ENCODE measurements around the gene SIK2.

Gene SIK2

DNA sequence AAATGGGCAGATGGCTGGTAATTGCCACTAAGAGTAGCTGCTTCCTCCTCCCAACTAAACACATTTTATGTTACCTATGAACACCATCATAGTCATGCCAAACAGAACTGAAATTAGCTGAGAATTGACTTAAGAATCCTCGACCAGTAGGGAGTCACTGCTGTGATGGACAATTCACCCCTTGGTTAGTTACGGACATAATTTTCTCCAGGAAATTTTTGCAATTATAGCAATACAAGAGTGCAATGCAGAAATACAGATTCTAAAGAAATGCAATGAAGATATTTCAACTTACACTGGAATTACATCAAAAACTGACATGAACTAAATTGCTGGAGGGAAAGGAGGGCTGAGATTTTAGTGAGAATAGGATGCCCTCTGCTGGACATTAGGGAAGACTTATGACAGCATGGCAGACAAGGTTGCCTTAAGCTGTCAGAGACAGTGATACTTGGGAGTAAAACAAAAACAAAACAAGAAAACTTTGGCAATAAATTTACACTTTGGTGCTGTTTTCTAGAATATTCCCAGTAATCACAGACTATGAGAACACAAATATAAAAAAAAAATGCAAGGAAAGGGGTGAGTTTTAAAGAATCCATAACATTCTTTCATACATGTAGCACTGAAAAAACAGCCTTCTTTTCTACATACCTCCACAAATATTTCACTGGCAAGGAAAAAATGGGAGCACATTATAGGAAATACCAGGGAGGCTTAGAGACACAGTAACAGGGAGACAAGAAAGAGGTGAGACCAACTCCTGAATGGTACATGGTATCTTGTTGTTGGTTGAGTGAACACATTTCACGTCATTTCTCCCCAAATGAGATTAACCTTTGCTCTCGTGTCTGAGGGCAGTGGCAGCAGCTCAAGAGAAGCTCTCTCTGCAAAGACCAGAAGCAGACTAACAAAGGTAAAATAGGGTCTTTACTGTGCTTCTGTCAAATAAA lies 175.1 kb downstream of the SIK2 start:
- peak in 1 of 2 experiments; percentile 44 for DNase-seq (ENCODE audit: low read depth in 1 of 2, low spot score in 1 of 2)
- H3K27me3 ChIP-seq (ENCODE audit: insufficient read depth, poor library complexity, severe bottlenecking), result no peaks in the 10 kb centered on the region
- no peak overlapping the region for H3K27ac ChIP-seq (replicated peaks)
- no peak overlapping the region for H3K4me3 ChIP-seq (replicated peaks; ENCODE audit: insufficient read depth, low read length)
- TF ChIP-seq POLR2AphosphoS5 (IDR thresholded peaks at IDR 0.05; ENCODE audit: low read depth), result no peak
- TF ChIP-seq, protein P1, sequence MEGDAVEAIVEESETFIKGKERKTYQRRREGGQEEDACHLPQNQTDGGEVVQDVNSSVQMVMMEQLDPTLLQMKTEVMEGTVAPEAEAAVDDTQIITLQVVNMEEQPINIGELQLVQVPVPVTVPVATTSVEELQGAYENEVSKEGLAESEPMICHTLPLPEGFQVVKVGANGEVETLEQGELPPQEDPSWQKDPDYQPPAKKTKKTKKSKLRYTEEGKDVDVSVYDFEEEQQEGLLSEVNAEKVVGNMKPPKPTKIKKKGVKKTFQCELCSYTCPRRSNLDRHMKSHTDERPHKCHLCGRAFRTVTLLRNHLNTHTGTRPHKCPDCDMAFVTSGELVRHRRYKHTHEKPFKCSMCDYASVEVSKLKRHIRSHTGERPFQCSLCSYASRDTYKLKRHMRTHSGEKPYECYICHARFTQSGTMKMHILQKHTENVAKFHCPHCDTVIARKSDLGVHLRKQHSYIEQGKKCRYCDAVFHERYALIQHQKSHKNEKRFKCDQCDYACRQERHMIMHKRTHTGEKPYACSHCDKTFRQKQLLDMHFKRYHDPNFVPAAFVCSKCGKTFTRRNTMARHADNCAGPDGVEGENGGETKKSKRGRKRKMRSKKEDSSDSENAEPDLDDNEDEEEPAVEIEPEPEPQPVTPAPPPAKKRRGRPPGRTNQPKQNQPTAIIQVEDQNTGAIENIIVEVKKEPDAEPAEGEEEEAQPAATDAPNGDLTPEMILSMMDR (IDR thresholded peaks at IDR 0.05; ENCODE audit: insufficient read depth, low read length), result peak; percentile 66

DNA sequence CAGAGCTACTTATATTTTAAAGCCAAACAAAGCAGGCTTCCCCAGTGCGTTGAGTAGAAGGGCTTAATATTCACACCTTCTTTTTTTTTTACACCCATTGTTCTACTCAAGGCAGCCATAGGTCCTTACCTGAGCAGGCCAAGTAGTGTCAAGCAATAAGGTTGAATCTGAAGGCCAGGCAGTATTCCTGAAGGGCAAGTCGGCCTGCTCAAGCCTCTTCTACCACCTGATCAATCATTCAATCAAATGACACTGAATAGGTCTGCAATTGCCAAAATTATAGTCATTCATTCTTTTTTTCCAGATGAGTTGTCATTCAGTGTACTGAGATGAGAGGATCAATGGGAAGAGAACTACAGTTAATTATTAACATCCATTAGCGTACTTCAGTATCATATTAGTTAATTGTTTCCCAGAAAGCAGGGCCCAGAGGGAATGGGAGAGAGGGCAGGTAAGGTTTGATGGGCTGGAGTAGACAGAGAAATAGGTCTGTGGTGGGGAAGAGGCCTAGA lies 175.9 kb downstream of the SIK2 start:
- TF ChIP-seq POLR2AphosphoS5 (IDR thresholded peaks at IDR 0.05; ENCODE audit: low read depth) (no peak), GABPA (IDR thresholded peaks at IDR 0.05; ENCODE audit: low read depth) (no peak), SPI1 (IDR thresholded peaks at IDR 0.05; ENCODE audit: borderline replicate concordance, low read depth) (no peak)
- TF ChIP-seq, protein P1 (IDR thresholded peaks at IDR 0.05; ENCODE audit: insufficient read depth, low read length), result no peak
- TF ChIP-seq, protein P2, sequence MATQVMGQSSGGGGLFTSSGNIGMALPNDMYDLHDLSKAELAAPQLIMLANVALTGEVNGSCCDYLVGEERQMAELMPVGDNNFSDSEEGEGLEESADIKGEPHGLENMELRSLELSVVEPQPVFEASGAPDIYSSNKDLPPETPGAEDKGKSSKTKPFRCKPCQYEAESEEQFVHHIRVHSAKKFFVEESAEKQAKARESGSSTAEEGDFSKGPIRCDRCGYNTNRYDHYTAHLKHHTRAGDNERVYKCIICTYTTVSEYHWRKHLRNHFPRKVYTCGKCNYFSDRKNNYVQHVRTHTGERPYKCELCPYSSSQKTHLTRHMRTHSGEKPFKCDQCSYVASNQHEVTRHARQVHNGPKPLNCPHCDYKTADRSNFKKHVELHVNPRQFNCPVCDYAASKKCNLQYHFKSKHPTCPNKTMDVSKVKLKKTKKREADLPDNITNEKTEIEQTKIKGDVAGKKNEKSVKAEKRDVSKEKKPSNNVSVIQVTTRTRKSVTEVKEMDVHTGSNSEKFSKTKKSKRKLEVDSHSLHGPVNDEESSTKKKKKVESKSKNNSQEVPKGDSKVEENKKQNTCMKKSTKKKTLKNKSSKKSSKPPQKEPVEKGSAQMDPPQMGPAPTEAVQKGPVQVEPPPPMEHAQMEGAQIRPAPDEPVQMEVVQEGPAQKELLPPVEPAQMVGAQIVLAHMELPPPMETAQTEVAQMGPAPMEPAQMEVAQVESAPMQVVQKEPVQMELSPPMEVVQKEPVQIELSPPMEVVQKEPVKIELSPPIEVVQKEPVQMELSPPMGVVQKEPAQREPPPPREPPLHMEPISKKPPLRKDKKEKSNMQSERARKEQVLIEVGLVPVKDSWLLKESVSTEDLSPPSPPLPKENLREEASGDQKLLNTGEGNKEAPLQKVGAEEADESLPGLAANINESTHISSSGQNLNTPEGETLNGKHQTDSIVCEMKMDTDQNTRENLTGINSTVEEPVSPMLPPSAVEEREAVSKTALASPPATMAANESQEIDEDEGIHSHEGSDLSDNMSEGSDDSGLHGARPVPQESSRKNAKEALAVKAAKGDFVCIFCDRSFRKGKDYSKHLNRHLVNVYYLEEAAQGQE (IDR thresholded peaks at IDR 0.05; ENCODE audit: insufficient replicate concordance, low read depth), result no peak
- Histone ChIP-seq H3K4me3 (replicated peaks; ENCODE audit: insufficient read depth, low read length) (no peak overlapping the region), H3K27ac (replicated peaks) (no peak overlapping the region), H3K27me3 (ENCODE audit: insufficient read depth, poor library complexity, severe bottlenecking) (no peaks in the 10 kb centered on the region)
- no peak for DNase-seq (ENCODE audit: low read depth in 1 of 2, low spot score in 1 of 2)

DNA sequence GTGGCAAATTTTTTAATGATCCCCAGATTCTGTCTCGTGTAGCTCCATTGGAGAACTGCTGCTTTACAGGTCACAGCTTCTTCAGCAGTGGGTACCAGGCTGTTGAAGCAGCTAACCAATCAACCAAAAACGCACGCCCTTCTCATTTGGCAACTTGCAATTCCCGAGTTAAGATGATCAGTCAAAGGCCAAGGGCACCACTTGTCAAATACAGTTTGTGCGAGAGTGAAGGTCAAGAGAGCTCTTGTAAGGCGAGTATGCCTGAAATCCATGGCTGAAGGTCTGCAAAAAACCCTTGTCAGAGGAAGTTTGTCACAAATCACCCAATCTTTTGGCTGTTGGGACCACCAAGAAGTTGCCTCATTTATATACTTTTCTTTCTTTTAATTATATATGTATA lies 176.9 kb downstream of the SIK2 start:
- TF ChIP-seq POLR2AphosphoS5 (IDR thresholded peaks at IDR 0.05; ENCODE audit: low read depth) (no peak), SPI1 (IDR thresholded peaks at IDR 0.05; ENCODE audit: borderline replicate concordance, low read depth) (no peak)
- TF ChIP-seq, protein P2 (IDR thresholded peaks at IDR 0.05; ENCODE audit: insufficient replicate concordance, low read depth), result no peak

More for the DNA sequence above, 176.9 kb downstream of the SIK2 start:
- Histone ChIP-seq H3K27me3 (ENCODE audit: insufficient read depth, poor library complexity, severe bottlenecking) (no peaks in the 10 kb centered on the region), H3K27ac (replicated peaks) (no peak overlapping the region), H3K4me3 (replicated peaks; ENCODE audit: insufficient read depth, low read length) (no peak overlapping the region)
- DNase-seq (ENCODE audit: low read depth in 1 of 2, low spot score in 1 of 2), result no peak
